ENCODE data around the gene LSAMP. TPM values are rescaled to one million over a fixed set of nuclear protein-coding genes. Genes with fewer than 3 reads are reported as not detected.

LSAMP gene
- total and polyA plus RNA-seq, 2 of the 13 experiments (the other 11 are each of a cell fraction or from before 2014, with no cell fraction given), result not detected

DNA sequence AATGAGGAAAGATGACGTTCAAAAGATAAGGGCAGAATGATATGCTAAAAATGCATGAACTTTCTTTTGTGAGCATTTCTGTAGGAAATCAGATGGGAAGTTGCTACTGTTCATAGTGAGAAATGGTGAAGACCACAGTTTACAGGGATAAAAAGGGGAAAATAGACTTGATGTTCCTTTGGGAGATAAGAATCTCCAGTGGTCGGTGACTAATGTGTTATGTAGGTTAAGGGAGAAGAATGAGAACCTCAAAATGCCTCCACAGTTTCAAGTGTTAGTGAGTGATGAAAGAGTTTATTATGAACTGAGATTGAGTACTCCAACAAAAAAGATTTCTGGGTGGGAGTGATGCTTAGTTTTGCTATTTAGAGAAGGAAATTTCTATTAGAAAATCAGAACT, 247.2 kb downstream of the LSAMP start:
- no peaks in the 10 kb centered on the region for H3K27me3 ChIP-seq (ENCODE audit: control insufficient read depth in 1 of 2, insufficient read depth in 2 of 2, low read length in 2 of 2)
- ATAC-seq (no peak), FAIRE-seq (no peak), DNase-seq (ENCODE audit: low spot score) (no peak)
- no peaks in the 10 kb centered on the region for H3K4me1 ChIP-seq (ENCODE audit: insufficient read depth, low read length)
- H3K79me2 ChIP-seq (ENCODE audit: insufficient read depth, low read length), result no peaks in the 10 kb centered on the region
- intact Hi-C loops (cut with micrococcal nuclease; ENCODE audit: unreplicated experiment) (no loop called here), in situ Hi-C loops (cut with HindIII; ENCODE audit: extremely low pct_ligation_motif_present, low pct_unique_long_range_greater_than_20kb) (no loop called here)
- H3K36me3 ChIP-seq (replicated peaks in 1 of 2; ENCODE audit: control insufficient read depth in 1 of 2, insufficient read depth in 2 of 2, low read length in 2 of 2), result no peaks in the 10 kb centered on the region
- WGBS (ENCODE audit: low lambda C conversion rate), result 4% methylated on average over 2 of the region's 2 CpGs
- TF ChIP-seq, protein P1, sequence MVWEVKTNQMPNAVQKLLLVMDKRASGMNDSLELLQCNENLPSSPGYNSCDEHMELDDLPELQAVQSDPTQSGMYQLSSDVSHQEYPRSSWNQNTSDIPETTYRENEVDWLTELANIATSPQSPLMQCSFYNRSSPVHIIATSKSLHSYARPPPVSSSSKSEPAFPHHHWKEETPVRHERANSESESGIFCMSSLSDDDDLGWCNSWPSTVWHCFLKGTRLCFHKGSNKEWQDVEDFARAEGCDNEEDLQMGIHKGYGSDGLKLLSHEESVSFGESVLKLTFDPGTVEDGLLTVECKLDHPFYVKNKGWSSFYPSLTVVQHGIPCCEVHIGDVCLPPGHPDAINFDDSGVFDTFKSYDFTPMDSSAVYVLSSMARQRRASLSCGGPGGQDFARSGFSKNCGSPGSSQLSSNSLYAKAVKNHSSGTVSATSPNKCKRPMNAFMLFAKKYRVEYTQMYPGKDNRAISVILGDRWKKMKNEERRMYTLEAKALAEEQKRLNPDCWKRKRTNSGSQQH (CRISPR knock-in tag; IDR thresholded peaks at IDR 0.05; ENCODE audit: low read depth), result no peak
- TF ChIP-seq SMC3 (IDR thresholded peaks at IDR 0.05; ENCODE audit: low read length) (no peak), ZNF850 (CRISPR knock-in tag; conservative IDR thresholded peaks at IDR 0.05) (no peak), HES4 (CRISPR knock-in tag; IDR thresholded peaks at IDR 0.05; ENCODE audit: borderline replicate concordance) (no peak), KAT2B (IDR thresholded peaks at IDR 0.05; ENCODE audit: borderline replicate concordance, low read depth, low read length) (no peak), MBD4 (IDR thresholded peaks at IDR 0.05; ENCODE audit: borderline replicate concordance, low read length) (no peak), LCORL (IDR thresholded peaks at IDR 0.05) (no peak), LCORL (CRISPR knock-in tag; IDR thresholded peaks at IDR 0.05) (no peak), PAX8 (CRISPR knock-in tag; IDR thresholded peaks at IDR 0.05; ENCODE audit: borderline replicate concordance) (no peak), E2F1 (CRISPR knock-in tag; IDR thresholded peaks at IDR 0.05) (no peak), ZNF484 (CRISPR knock-in tag; IDR thresholded peaks at IDR 0.05; ENCODE audit: borderline replicate concordance, low read depth) (no peak), ZNF136 (CRISPR knock-in tag; IDR thresholded peaks at IDR 0.05; ENCODE audit: low read depth) (no peak), ATF7-NPFF (CRISPR knock-in tag; IDR thresholded peaks at IDR 0.05; ENCODE audit: low read depth) (no peak), ASH2L (IDR thresholded peaks at IDR 0.05; ENCODE audit: insufficient read length, low read depth, low read length) (no peak), MTA3 (CRISPR knock-in tag; IDR thresholded peaks at IDR 0.05) (no peak), HMG20B (CRISPR knock-in tag; conservative IDR thresholded peaks at IDR 0.05) (no peak), GPN1 (CRISPR knock-in tag; IDR thresholded peaks at IDR 0.05; ENCODE audit: borderline replicate concordance) (no peak), GATAD1 (CRISPR knock-in tag; IDR thresholded peaks at IDR 0.05) (no peak)
- TF ChIP-seq, protein P2, sequence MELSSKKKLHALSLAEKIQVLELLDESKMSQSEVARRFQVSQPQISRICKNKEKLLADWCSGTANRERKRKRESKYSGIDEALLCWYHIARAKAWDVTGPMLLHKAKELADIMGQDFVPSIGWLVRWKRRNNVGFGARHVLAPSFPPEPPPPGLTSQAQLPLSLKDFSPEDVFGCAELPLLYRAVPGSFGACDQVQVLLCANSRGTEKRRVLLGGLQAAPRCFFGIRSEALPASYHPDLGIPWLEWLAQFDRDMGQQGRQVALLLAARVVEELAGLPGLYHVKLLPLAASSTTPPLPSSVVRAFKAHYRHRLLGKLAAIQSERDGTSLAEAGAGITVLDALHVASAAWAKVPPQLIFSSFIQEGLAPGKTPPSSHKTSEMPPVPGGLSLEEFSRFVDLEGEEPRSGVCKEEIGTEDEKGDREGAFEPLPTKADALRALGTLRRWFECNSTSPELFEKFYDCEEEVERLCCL (CRISPR knock-in tag; IDR thresholded peaks at IDR 0.05; ENCODE audit: borderline replicate concordance), result no peak
- TF ChIP-seq, protein P3, sequence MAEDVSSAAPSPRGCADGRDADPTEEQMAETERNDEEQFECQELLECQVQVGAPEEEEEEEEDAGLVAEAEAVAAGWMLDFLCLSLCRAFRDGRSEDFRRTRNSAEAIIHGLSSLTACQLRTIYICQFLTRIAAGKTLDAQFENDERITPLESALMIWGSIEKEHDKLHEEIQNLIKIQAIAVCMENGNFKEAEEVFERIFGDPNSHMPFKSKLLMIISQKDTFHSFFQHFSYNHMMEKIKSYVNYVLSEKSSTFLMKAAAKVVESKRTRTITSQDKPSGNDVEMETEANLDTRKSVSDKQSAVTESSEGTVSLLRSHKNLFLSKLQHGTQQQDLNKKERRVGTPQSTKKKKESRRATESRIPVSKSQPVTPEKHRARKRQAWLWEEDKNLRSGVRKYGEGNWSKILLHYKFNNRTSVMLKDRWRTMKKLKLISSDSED (CRISPR knock-in tag; IDR thresholded peaks at IDR 0.05), result no peak
- TF ChIP-seq, protein P4, sequence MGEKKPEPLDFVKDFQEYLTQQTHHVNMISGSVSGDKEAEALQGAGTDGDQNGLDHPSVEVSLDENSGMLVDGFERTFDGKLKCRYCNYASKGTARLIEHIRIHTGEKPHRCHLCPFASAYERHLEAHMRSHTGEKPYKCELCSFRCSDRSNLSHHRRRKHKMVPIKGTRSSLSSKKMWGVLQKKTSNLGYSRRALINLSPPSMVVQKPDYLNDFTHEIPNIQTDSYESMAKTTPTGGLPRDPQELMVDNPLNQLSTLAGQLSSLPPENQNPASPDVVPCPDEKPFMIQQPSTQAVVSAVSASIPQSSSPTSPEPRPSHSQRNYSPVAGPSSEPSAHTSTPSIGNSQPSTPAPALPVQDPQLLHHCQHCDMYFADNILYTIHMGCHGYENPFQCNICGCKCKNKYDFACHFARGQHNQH (CRISPR knock-in tag; IDR thresholded peaks at IDR 0.05), result no peak
- BruUV-seq (replicated peaks), result no TSS peak
- no peak overlapping the region for H2AFZ ChIP-seq (ENCODE audit: low read length)
- ChIA-PET CTCF (ENCODE audit: low intra/inter-chr PET ratio, low total read pairs) (no interaction called here), POLR2A (no interaction called here)
- no peak overlapping the region for H3K9ac ChIP-seq (ENCODE audit: insufficient read depth, low read depth, low read length)
- no peak overlapping the region for H3K4me2 ChIP-seq (ENCODE audit: low read depth, low read length)
- no peak overlapping the region for H3K4me3 ChIP-seq (replicated peaks in 1 of 3; ENCODE audit: insufficient read depth in 1 of 3, low read depth in 2 of 3, low read length in 3 of 3)
- no peaks in the 10 kb centered on the region for H3K9me3 ChIP-seq (ENCODE audit: low read length)
- H3K27ac ChIP-seq (ENCODE audit: extremely low read length, insufficient read depth, low read length), result no peak overlapping the region
- no peaks in the 10 kb centered on the region for H4K20me1 ChIP-seq (ENCODE audit: insufficient read depth, low read length)

Measured in HepG2 (cell line).